ES-I3 (cell line): ENCODE measurements around the gene RSPH3.
"Not testable (repeated sequence)": the region's sequence is repeated elsewhere in the genome, so short reads cannot be mapped to it uniquely, and the experiment has no call there.

Source experiments
- H3K36me3 ChIP-seq: 2 replicates; pipeline ENCODE4 v1.6.1; 2013; ENCODE audit warnings: mild to moderate bottlenecking, low read length, control low read depth, moderate library complexity; ENCODE audit not compliant: insufficient read depth
- H3K4me1 ChIP-seq: 2 replicates; pipeline ENCODE4 v1.6.1; 2013; ENCODE audit warnings: mild to moderate bottlenecking, control low read depth, low read length; ENCODE audit not compliant: insufficient read depth
- H3K9ac ChIP-seq: 2 replicates; pipeline ENCODE4 v1.6.1; 2013; ENCODE audit warnings: low read depth, mild to moderate bottlenecking, low read length, moderate library complexity
- H3K9me3 ChIP-seq: 2 replicates; pipeline ENCODE4 v1.6.1; 2013; ENCODE audit warnings: mild to moderate bottlenecking, low read length, moderate library complexity; ENCODE audit not compliant: control insufficient read depth, insufficient read depth

The RSPH3 gene

DNA sequence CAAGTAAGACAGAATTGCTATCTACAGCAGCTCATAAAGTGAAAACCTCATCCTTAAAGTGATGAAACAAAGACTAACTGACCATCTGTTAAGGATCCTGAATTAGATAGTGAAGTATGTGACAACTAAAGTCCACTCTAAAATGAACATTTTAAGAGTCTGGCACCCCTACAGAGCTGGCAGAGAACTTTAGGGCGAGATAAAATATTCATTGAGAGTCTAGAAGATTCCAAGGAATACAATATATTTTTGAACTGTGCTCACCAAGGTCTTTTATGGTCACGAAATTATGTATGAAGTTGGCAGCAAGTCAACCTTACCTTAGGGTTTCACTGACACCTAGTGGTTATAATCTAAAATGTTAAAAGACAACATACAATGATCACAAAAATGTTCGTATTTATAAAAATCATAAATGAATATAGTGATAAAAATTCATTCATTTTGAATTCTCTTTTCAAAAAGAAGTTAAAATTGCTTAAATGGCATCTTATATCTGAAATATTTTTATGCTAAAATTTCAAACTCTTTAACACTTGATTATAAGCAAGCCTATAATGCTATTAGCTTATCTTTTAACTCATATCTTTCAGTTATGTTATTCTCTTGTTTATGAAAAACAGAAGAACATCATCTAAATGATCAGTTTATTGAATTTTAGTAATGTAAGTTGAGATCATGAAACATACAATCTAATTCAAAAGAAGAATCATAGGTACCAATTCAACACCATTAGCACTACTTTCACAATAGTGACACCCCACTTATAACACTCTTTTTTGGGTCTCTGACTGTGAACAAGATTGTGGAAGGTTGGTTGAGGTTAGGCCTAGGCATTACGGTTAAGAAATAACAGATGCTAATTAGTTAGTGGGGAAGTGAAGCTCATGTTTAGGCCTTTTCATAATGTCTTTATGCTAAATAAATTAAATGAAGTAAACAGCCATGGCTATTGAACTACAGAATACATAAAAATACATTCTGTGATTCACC, 27.5 kb downstream of the RSPH3 start:
- Histone ChIP-seq H3K36me3 (no peaks in the 10 kb centered on the region; the same call in 1 of the 2 replicates), H3K9me3 (peaks cover 13% of the 10 kb centered on the region), H3K9ac (no peak overlapping the region), H3K4me1 (peaks cover 13% of the 10 kb centered on the region)

DNA sequence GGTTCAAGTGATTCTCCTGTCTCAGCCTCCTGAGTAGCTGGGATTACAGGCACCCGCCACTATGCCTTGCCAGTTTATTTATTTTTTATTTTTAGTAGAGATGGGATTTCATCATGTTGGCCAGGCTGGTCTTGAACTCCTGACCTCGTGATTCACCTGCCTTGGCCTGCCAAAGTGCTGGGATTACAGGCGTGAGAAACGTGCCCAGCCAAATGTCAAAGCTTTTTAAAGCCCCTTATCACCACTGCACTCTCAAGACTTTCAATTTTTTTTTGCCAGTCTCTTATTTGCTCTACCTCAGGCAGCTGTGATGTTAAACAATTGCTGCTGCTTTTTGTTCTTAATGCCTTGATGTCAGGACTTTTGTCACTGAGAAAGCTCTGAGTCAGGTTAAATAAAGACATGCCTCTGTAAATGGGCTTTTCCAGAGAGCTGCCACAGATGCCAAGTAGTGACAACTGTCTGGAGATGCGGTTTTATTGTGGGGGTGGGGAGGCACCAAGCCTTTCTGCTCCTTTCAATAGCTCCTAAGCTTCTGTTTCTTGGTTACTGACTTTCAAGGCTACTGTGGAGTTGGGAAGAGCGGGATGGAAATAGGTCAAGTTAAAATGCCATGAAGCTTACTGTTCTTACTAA, 29.2 kb downstream of the RSPH3 start:
- H3K9me3 ChIP-seq: peaks cover 13% of the 10 kb centered on the region
- H3K36me3 ChIP-seq: no peaks in the 10 kb centered on the region; the same call in 1 of the 2 replicates
- H3K9ac ChIP-seq: no peak overlapping the region
- peaks cover 13% of the 10 kb centered on the region for H3K4me1 ChIP-seq

DNA sequence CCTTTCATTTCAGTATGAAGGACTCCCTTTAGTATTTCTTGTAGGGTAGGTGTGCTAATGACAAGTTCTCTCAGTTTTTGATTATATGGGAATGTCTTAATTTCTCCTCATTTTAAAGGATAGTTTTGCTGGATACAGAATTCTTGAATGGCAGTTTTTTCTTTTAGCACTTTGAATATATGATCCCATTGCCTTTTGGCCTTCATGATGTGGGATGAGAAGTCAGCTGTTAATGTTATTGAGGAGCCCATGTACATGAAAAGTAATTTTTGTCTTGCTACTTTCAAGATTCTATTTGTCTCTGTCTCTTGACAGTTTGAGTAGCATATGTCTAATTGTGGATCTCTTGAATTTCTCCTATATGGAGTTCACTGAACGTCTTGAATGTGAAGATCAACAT, 30.9 kb downstream of the RSPH3 start:
- Histone ChIP-seq H3K9ac (no peak overlapping the region), H3K4me1 (peaks cover 13% of the 10 kb centered on the region), H3K36me3 (no peaks in the 10 kb centered on the region; the same call in 1 of the 2 replicates), H3K9me3 (peaks cover 13% of the 10 kb centered on the region)

DNA sequence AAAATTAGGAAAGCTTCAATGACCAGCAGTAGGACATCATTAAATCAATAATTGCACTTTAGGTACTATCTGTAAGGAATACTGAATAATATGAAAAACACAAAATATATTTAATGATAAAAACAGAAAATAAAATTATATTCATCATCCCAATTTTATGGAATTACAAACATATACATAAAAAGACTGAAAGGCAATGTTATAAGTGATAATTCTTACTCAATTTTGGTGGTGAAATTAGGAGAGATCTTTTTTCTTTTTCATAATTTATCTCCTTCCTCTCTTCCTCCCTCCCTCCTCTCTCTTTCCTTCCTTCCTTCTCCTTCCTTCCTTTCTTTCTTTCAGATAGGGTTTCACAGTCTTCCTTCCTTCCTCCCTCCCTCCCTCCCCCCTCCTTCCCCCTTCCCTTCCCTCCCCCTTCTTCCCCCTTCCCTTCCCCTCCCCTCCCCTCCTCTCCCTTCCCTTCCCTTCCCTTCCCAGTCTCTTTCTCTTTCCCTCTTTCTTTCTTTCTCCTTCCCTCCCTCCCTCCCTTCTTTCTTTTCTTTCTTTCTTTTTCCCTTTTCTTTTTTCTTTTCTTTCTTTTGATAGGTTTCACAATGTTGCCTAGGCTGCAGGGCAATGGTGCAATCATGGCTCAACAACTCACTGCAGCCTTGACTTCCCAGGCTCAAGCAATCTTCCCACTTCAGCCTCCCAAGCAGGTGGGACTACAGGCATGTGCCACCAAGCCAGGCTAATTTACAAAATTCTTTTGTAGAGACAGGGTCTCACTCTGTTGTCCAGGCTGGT, 36.8 kb downstream of the RSPH3 start:
- Histone ChIP-seq H3K4me1 (no peaks in the 10 kb centered on the region), H3K9ac (no peak overlapping the region), H3K36me3 (no peaks in the 10 kb centered on the region), H3K9me3 (peaks cover 2% of the 10 kb centered on the region; the same call in 1 of the 2 replicates)

DNA sequence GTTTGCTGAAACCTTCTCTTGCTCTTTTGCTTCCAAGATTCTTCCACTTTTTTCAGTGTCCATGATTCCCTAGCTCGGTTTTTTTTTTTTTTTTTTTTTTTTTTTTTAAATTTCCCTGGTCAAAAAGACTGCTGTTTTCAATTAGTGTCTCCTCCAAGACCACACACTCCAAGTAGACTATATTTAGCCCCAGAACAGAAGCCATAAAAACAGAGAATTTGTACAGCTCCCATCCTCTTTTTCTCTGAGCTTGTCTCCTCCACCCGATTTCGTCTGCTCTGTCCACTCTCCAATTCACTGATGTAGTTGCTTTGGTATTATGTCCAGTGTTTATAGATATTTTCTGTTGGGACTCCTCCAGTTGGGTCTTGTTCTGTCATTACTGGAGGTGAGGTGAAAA, 37.6 kb downstream of the RSPH3 start:
- Histone ChIP-seq H3K36me3 (no peaks in the 10 kb centered on the region), H3K4me1 (no peaks in the 10 kb centered on the region), H3K9ac (no peak overlapping the region), H3K9me3 (no peaks in the 10 kb centered on the region; the same call in 1 of the 2 replicates)

DNA sequence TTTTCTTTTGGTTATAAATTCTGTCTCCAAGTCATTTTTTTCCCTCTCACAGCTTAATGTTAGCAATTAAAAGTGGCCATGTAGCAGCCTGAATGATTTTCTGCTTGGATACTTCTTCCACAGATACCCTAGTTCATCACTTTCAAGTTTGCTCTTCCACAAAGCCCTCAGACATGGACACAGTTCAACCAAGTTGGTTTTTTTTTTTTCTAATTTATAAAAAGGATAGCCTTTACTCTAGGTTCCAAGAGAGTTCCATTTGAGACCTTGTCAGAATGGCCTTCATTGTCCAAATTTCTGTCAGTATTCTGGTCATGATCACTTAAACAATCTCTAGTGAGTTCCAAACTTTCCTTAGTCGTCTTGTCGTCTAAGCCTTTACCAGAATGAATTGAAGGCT, 40.0 kb downstream of the RSPH3 start:
- H3K36me3 ChIP-seq: no peaks in the 10 kb centered on the region
- no peak overlapping the region for H3K9ac ChIP-seq
- no peaks in the 10 kb centered on the region for H3K4me1 ChIP-seq
- H3K9me3 ChIP-seq: no peaks in the 10 kb centered on the region; the same call in 1 of the 2 replicates

DNA sequence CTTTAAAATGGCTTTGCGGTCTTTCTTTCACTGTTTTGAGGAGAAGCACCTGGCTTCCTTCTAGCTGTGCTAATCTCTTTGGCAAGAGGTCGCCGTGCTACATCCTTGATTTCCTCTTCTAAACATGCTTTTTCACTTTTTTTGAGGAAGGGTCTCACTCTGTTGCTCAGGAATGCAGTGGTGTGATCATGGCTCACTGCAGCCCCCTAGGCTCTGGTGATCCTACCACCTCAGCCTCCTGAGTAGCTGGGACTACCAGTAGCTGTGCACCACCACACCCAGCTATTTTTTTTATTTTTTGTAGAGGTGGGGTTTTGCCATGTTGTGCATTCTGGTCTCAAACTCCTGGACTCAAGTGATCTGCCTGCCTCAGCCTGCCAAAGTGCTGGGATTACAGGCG, 40.5 kb downstream of the RSPH3 start:
- Histone ChIP-seq H3K4me1 (no peaks in the 10 kb centered on the region), H3K9me3 (no peaks in the 10 kb centered on the region; the same call in 1 of the 2 replicates), H3K36me3 (no peaks in the 10 kb centered on the region), H3K9ac (no peak overlapping the region)

DNA sequence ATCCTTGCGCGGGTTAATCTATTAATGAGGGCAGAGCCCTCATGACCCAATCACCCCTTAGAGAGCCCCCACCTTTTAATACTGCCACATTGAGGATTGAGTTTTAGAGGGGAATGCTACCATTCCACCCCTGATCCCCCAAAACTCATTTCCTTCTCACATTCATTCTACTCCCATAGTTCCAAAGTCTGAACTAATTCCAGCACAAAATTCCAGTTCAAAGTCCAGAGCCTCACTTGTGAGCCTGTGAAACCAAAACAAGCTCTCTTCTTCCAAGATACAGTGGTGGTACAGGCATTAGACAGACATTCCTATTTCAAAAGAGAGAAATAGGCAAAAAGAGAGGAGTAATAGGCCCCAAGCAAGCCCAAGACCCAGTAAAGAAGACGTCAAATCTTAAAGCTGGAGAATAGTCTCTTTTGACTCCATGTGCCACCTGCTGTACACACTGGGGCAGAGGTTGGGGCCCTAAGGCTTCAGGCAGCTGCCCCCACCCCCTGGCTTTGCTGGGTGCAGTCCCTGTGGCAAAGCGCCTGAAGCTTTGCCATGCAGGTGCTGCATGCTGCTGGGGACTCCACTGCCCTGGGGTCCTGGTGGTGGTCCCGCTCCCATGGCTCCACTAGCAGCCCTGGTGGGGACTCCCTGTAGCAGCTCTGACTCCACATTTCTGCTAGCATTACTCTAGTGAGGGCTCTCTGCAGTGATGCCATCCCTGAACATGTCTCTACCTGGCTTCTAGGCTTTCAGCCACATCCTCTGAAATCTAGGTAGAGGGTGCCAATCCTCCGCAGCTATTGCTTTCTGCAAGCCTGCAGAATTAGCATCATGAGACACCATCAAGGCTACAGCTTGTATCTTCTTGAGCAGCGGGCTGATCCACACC, 41.3 kb downstream of the RSPH3 start:
- Histone ChIP-seq H3K9me3 (no peaks in the 10 kb centered on the region; the same call in 1 of the 2 replicates), H3K4me1 (no peaks in the 10 kb centered on the region), H3K36me3 (no peaks in the 10 kb centered on the region), H3K9ac (no peak overlapping the region)

DNA sequence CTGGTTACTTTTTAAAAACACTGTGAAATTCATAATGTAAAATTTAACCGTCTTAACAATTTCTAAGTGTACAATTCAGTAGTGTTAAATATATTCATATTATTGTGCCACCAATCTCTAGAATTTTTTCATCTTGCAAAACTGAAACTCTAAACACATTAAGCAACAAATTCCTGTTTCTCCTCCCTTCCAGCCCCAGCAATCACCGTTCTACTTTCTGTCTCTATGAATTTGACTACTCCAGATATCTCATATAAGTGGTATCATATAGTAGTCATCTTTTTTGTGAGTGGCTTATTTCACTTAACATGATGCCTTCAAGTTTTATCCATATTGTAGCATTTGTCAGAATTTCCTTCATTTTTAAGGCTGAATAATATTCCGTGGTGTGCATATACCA, 44.7 kb downstream of the RSPH3 start:
- no peaks in the 10 kb centered on the region; the same call in 1 of the 2 replicates for H3K9me3 ChIP-seq
- H3K36me3 ChIP-seq: no peaks in the 10 kb centered on the region
- no peak overlapping the region for H3K9ac ChIP-seq
- H3K4me1 ChIP-seq: no peaks in the 10 kb centered on the region

DNA sequence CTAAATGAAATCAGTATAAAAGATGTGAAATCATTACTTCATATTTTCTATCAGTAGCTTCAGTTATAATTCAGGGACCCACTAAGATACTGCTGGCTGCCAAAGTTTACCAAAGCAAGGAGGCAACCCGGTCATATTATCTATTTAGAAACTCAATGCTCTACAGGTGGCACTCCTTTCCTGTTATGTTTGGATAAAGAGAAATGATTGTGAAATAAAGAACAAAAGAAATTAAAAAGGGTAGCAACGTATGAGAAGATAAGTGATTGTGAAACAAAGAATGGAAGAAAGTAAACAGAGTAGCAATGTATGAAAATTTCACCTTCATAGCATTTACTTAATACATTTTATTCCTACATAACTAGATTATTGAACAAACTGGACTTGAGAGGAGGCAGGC, 45.2 kb downstream of the RSPH3 start:
- H3K36me3 ChIP-seq: no peaks in the 10 kb centered on the region

DNA sequence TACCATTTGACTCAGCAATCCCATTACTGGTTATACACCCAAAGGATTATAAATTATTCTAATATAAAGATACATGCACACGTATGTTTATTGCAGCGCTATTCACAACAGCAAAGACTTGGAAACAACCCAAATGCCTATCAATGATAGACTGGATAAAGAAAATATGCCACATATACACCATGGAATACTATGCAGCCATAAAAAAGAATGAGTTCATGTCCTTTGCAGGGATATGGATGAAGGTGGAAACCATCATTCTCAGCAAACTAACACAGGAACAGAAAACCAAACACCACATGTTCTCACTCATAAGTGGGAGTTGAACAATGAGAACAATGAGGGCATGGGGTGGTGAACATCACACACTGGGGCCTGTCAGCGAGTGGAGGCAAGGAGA, 48.0 kb downstream of the RSPH3 start:
- H3K9me3 ChIP-seq, H3K36me3 ChIP-seq, H3K9ac ChIP-seq, H3K4me1 ChIP-seq: not testable (repeated sequence)

More for the DNA sequence above, 45.2 kb downstream of the RSPH3 start:
- Histone ChIP-seq H3K9ac (no peak overlapping the region), H3K9me3 (no peaks in the 10 kb centered on the region; the same call in 1 of the 2 replicates), H3K4me1 (no peaks in the 10 kb centered on the region)

DNA sequence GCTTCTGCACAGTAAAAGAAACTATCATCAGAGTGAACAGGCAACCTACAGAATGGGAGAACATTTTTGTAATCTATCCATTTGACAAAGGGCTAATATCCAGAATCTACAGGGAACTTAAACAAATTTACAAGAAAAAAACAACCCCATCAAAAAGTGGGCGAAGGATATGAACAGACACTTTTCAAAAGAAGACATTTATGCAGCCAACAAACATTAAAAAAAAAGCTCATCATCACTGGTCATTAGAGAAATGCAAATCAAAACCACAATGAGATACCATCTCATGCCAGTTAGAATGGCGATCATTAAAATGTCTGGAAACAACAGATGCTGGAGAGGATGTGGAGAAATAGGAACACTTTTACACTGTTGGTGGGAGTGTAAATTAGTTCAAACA, 48.4 kb downstream of the RSPH3 start:
- not testable (repeated sequence) for H3K4me1 ChIP-seq, H3K9ac ChIP-seq, H3K36me3 ChIP-seq, H3K9me3 ChIP-seq

DNA sequence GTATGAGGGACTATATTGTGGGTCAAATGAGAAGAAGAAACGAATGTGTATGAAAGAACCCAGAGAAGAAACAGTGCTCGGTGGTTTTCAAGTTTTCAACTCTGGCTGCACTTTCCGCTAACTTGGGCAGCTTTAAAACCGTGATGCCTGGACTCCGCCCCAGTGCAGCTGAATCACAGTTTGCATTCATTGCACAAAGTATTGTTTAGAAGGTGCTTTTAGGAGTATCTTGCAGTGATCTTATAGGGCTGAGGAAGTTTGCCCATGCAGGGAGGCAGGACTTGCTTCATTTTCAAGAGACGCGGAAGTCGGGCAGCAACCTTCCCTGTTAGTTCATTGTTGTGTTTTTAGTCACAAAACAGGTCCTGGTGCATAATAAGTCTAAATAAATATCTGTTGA, 52.7 kb downstream of the RSPH3 start:
- H3K36me3 ChIP-seq: no peaks in the 10 kb centered on the region
- no peaks in the 10 kb centered on the region for H3K4me1 ChIP-seq
- no peaks in the 10 kb centered on the region for H3K9me3 ChIP-seq
- H3K9ac ChIP-seq: no peak overlapping the region
